H1 (cell line): ENCODE data around the gene SNX27. TPM values are rescaled to one million over a fixed set of nuclear protein-coding genes. Genes with fewer than 3 reads are reported as not detected.

Experiments
- ASH2L ChIP-seq: fragments of 200-600, 300-600 bp; sonication (generic); IDR thresholded peaks from one replicate; pipeline ENCODE4 v1.7.1; 2017; ENCODE audit warnings: low read length
- BCL11A ChIP-seq, 2 experiments: IDR thresholded peaks; one replicate each; pipeline ENCODE4 v1.6.1; 2011; ENCODE audit warnings: low read depth in 2 of 2, low read length in 2 of 2, mild to moderate bottlenecking in 2 of 2
- CBX8 ChIP-seq: fragments of 300-800, 300-1000 bp; sonication (generic); IDR thresholded peaks from 2 replicates; pipeline ENCODE4 v1.7.1; 2016; ENCODE audit warnings: low read depth, low read length, borderline replicate concordance
- CHD2 ChIP-seq: IDR thresholded peaks from 2 replicates; pipeline ENCODE4 v1.6.1; 2012; ENCODE audit warnings: low read length, improper control_type of control experiment
- EP300 ChIP-seq, 2 experiments: IDR thresholded peaks; 1 replicate in 1 of 2; 2 replicates in 1 of 2; pipeline ENCODE4 v1.6.1; 2011 to 2012; ENCODE audit warnings: low read depth in 2 of 2, low read length in 2 of 2, mild to moderate bottlenecking in 2 of 2, borderline replicate concordance in 1 of 2, inconsistent platforms in 1 of 2, moderate library complexity in 1 of 2
- HDAC2 ChIP-seq, 2 experiments: fragments of 300-600 bp in 1 of 2; sonication (generic) in 1 of 2; IDR thresholded peaks; 2 replicates each; pipeline ENCODE4 v1.6.1; 2011 to 2012; ENCODE audit warnings: low read depth in 2 of 2, low read length in 2 of 2, mild to moderate bottlenecking in 2 of 2, moderate library complexity in 2 of 2, borderline replicate concordance in 1 of 2, inconsistent platforms in 1 of 2
- KDM4A ChIP-seq: IDR thresholded peaks from one replicate; pipeline ENCODE4 v1.7.1; 2012; ENCODE audit warnings: low read depth, mild to moderate bottlenecking, moderate library complexity, low read length, inconsistent platforms; ENCODE audit not compliant: severe bottlenecking
- KDM5A ChIP-seq: fragments of 200-600 bp; IDR thresholded peaks from 2 replicates; pipeline ENCODE4 v1.7.1; 2012; ENCODE audit warnings: mild to moderate bottlenecking, low read length, inconsistent platforms, mixed read lengths
- NANOG ChIP-seq: IDR thresholded peaks from 2 replicates; pipeline ENCODE4 v1.6.1; 2011; ENCODE audit warnings: low read length, low read depth, mild to moderate bottlenecking, inconsistent platforms; ENCODE audit not compliant: insufficient read depth, poor library complexity, severe bottlenecking
- RBBP5 ChIP-seq: IDR thresholded peaks from 2 replicates; pipeline ENCODE4 v1.7.1; 2012; ENCODE audit warnings: low read depth, mild to moderate bottlenecking, inconsistent platforms, low read length, moderate library complexity, borderline replicate concordance
- SIN3A ChIP-seq, 2 experiments: IDR thresholded peaks in 1 of 2; conservative IDR thresholded peaks in 1 of 2; 2 replicates each; pipeline ENCODE4 v1.6.1; 2011 to 2012; ENCODE audit warnings: low read length in 2 of 2, improper control_type of control experiment in 1 of 2, low read depth in 1 of 2, mild to moderate bottlenecking in 1 of 2
- SIRT6 ChIP-seq: IDR thresholded peaks from one replicate; pipeline ENCODE4 v1.7.1; 2012; ENCODE audit warnings: low read length, inconsistent platforms
- TBP ChIP-seq: IDR thresholded peaks from 2 replicates; pipeline ENCODE4 v1.6.1; 2011; ENCODE audit warnings: low read depth, low read length, improper control_type of control experiment
- YY1 ChIP-seq: IDR thresholded peaks from 2 replicates; pipeline ENCODE4 v1.6.1; 2011; ENCODE audit warnings: low read depth, mild to moderate bottlenecking, low read length
- polyA plus RNA-seq, 7 experiments: library from polyadenylated mRNA; depleted of rRNA in 3 of 7; stranded (reverse) in 5 of 7; unstranded in 2 of 7; fragments of >200 nt in 5 of 7; fragments of 200-250 nt in 2 of 7; gene quantifications; 1 replicate in 5 of 7; 2 replicates in 1 of 7; 4 replicates in 1 of 7; pipeline versions ENCODE4 v1.2.1 to v1.2.3, GENCODE V29; 2011 to 2013; ENCODE audit warnings: missing spikeins in 2 of 7, mixed read lengths in 2 of 7
- total RNA-seq: library from RNA; stranded (reverse); fragmentation: NEBNext Ultra II Directional; extraction: Animal tissue kit (Norgen Biotek cat#: 25700); gene quantifications from 2 replicates; pipeline ENCODE4 v1.2.1, GENCODE V29; 2021
- TF ChIP-seq, protein P1 (sequence below): IDR thresholded peaks from 2 replicates; pipeline ENCODE4 v1.6.1; 2011; ENCODE audit warnings: low read length, improper control_type of control experiment

Gene SNX27
- total and polyA plus RNA-seq, 2 of the 8 experiments (the other 6 are each of a cell fraction or from before 2014, with no cell fraction given), result 23.4 to 65.4 TPM

GRCh38 chr1:151720974-151721787 lies 109.3 kb downstream of the SNX27 start, which contains the start of gene RIIAD1 (continued):
- 0 out of 4 replicates have a peak, but pooled peaks of 1 of the 2 experiments have one; percentile 55 for TF ChIP-seq HDAC2 (IDR thresholded peaks at IDR 0.05; ENCODE audit: borderline replicate concordance in 1 of 2, low read depth in 2 of 2, low read length in 2 of 2)
- TF ChIP-seq RBBP5, result 0 out of 2 replicates have a peak, but pooled peaks have one; percentile 51
- TF ChIP-seq TBP, result no peak
- TF ChIP-seq SIN3A (conservative IDR thresholded peaks at IDR 0.05 in 1 of 2, IDR thresholded peaks at IDR 0.05 in 1 of 2; ENCODE audit: low read depth in 1 of 2, low read length in 2 of 2), result peak in 1 of 2 experiments; percentile 91; a peak in 2 of 4 replicates
- TF ChIP-seq ASH2L, result peak; percentile 50
- TF ChIP-seq NANOG, result no peak
- TF ChIP-seq SIRT6, result no peak
- TF ChIP-seq KDM5A, result no peak
- TF ChIP-seq YY1, result no peak; the same call in none of the 2 replicates
- TF ChIP-seq CHD2, result no peak
- peak; percentile 34 for TF ChIP-seq KDM4A
- TF ChIP-seq CBX8, result no peak
- TF ChIP-seq EP300 (IDR thresholded peaks at IDR 0.05; ENCODE audit: borderline replicate concordance in 1 of 2, low read depth in 2 of 2, low read length in 2 of 2), result no peak
- TF ChIP-seq, protein P1, sequence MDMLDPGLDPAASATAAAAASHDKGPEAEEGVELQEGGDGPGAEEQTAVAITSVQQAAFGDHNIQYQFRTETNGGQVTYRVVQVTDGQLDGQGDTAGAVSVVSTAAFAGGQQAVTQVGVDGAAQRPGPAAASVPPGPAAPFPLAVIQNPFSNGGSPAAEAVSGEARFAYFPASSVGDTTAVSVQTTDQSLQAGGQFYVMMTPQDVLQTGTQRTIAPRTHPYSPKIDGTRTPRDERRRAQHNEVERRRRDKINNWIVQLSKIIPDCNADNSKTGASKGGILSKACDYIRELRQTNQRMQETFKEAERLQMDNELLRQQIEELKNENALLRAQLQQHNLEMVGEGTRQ, result no peak
- no peak for TF ChIP-seq BCL11A (IDR thresholded peaks at IDR 0.05; ENCODE audit: low read depth in 2 of 2, low read length in 2 of 2)
